ENCODE data around the gene CRY2. TPM values are rescaled to one million over a fixed set of nuclear protein-coding genes. Genes with fewer than 3 reads are reported as not detected.
"Not testable (repeated sequence)": the region's sequence is repeated elsewhere in the genome, so short reads cannot be mapped to it uniquely, and the experiment has no call there.

The CRY2 gene
- total and polyA plus RNA-seq, 3 donors from 2014 or later = 80.0 to 124 (median 109) TPM

- Histone ChIP-seq H3K27ac (no peak overlapping the region), H3K4me1 (no peaks in the 10 kb centered on the region), H3K9me3 (no peaks in the 10 kb centered on the region), H3K36me3 (ENCODE audit: low read depth, missing control alignments) (no peaks in the 10 kb centered on the region), H3K27me3 (no peaks in the 10 kb centered on the region), H3K4me3 (no peak overlapping the region)
- intact Hi-C loops (cut with DNase I; ENCODE audit: low total_unique reads) = no loop called here
- no peak for DNase-seq
- TF ChIP-seq CTCF (IDR thresholded peaks at IDR 0.05) = no peak
- 93 to 94% methylated on average over 2 of the region's 2 CpGs for WGBS, 2 donors
Observed at GRCh38 chr11:45830596-45830995, 16.7 kb upstream of the CRY2 start.

- Histone ChIP-seq H3K9me3 (no peaks in the 10 kb centered on the region), H3K36me3 (ENCODE audit: low read depth, missing control alignments) (no peaks in the 10 kb centered on the region), H3K27ac (no peak overlapping the region), H3K27me3 (no peaks in the 10 kb centered on the region), H3K4me3 (no peak overlapping the region), H3K4me1 (no peaks in the 10 kb centered on the region)
- DNase-seq = no peak
- TF ChIP-seq POLR2A (IDR thresholded peaks at IDR 0.05) = no peak
- no peak for TF ChIP-seq CTCF (IDR thresholded peaks at IDR 0.05)
- intact Hi-C loops (cut with DNase I; ENCODE audit: low total_unique reads) = no loop called here
- 75 to 77% methylated on average over 9 of the region's 9 CpGs for WGBS, 2 donors
Observed at GRCh38 chr11:45832811-45833441, 14.3 kb upstream of the CRY2 start.

DNA sequence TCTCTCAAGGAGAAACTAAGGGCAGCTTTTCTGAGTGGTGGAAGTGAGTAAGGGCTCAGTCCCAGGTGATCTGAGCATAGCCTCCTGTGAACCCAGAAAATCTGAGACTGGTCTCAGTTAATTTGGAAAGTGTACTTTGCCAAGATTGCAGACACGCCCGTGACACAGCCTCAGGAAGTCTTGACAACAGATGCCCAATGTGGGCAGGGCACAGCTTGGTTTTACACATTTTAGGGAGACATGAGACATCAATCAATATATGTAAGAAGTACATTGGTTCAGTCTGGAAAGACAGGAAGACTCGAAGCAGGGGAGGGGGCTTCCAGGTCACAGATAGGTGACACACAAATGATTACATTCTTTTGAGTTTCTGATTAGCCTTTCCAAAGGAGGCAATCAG is 13.5 kb upstream of the CRY2 start:
- Histone ChIP-seq H3K36me3 (ENCODE audit: low read depth, missing control alignments) (no peaks in the 10 kb centered on the region), H3K9me3 (no peaks in the 10 kb centered on the region), H3K4me3 (no peak overlapping the region), H3K27me3 (no peaks in the 10 kb centered on the region), H3K27ac (no peak overlapping the region), H3K4me1 (no peaks in the 10 kb centered on the region)
- TF ChIP-seq POLR2A (IDR thresholded peaks at IDR 0.05) (no peak), CTCF (IDR thresholded peaks at IDR 0.05) (no peak)
- intact Hi-C loops (cut with DNase I; ENCODE audit: low total_unique reads) = no loop called here
- no peak for DNase-seq
- 67 to 78% methylated on average over 3 of the region's 3 CpGs for WGBS, 2 donors

DNA sequence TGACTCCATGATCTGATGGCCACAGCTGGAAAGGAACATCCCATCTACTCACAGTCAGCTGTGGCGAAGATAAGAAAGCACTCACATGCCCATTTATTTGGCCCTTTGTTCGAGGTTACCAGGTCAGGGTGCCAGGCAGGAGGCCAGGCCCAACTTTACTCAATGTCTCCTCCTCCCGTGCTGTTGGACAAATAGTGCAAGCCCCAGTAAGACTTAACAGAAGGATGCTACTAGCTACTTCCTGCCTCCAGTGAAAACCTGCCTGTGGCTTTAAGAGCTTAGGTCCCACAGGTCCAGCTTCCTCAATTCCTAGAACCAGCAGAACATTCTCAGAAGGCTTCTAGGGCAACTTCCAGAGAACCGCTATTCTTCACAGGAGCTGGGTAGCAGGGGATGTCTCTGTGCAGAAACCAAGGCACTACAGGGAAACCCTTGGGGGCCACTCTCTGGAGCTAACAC is 12.9 kb upstream of the CRY2 start:
- TF ChIP-seq POLR2A (IDR thresholded peaks at IDR 0.05) (no peak), CTCF (IDR thresholded peaks at IDR 0.05) (no peak)
- no peak overlapping the region for H3K4me3 ChIP-seq
- no peaks in the 10 kb centered on the region for H3K27me3 ChIP-seq
- intact Hi-C loops (cut with DNase I; ENCODE audit: low total_unique reads) = no loop called here
- H3K9me3 ChIP-seq = no peaks in the 10 kb centered on the region
- no peak overlapping the region for H3K27ac ChIP-seq
- H3K36me3 ChIP-seq (ENCODE audit: low read depth, missing control alignments) = no peaks in the 10 kb centered on the region
- no peak for DNase-seq
- WGBS, 2 donors = 61 to 69% methylated on average over 4 of the region's 4 CpGs
- H3K4me1 ChIP-seq = no peaks in the 10 kb centered on the region

- H3K27ac ChIP-seq = no peak overlapping the region
- intact Hi-C loops (cut with DNase I; ENCODE audit: low total_unique reads) = no loop called here
- no peaks in the 10 kb centered on the region for H3K36me3 ChIP-seq (ENCODE audit: low read depth, missing control alignments)
- H3K4me1 ChIP-seq = no peaks in the 10 kb centered on the region
- 91 to 94% methylated on average over 6 of the region's 6 CpGs for WGBS, 2 donors
- TF ChIP-seq CTCF (IDR thresholded peaks at IDR 0.05) (no peak), POLR2A (IDR thresholded peaks at IDR 0.05) (no peak)
- no peaks in the 10 kb centered on the region for H3K9me3 ChIP-seq
- no peaks in the 10 kb centered on the region for H3K27me3 ChIP-seq
- no peak overlapping the region for H3K4me3 ChIP-seq
- DNase-seq = no peak
Observed at GRCh38 chr11:45839204-45839603, 8.1 kb upstream of the CRY2 start.

- H3K27me3 ChIP-seq; intact Hi-C loops (cut with DNase I; ENCODE audit: low total_unique reads); H3K27ac ChIP-seq; H3K4me1 ChIP-seq; H3K36me3 ChIP-seq (ENCODE audit: low read depth, missing control alignments); H3K9me3 ChIP-seq; DNase-seq: not testable (repeated sequence)
- H3K4me3 ChIP-seq = peak overlapping the region in 1 of 2 donors; percentile 1
- WGBS, 2 donors = 51 to 78% methylated on average over 13 of the region's 13 CpGs
Observed at GRCh38 chr11:45840251-45840650, 7.0 kb upstream of the CRY2 start.
